NT2/D1 (cell line): ENCODE results near the gene PLSCR5.

Experiments
- SUZ12 ChIP-seq: IDR thresholded peaks from 2 replicates; pipeline ENCODE4 v1.6.1; 2011; ENCODE audit not compliant: insufficient read length, insufficient read depth; ENCODE audit errors: extremely low read depth
- YY1 ChIP-seq: IDR thresholded peaks from 2 replicates; pipeline ENCODE4 v1.6.1; 2011; ENCODE audit not compliant: insufficient read length, insufficient read depth
- ZNF274 ChIP-seq: IDR thresholded peaks from 2 replicates; pipeline ENCODE4 v1.6.1; 2011; ENCODE audit warnings: mild to moderate bottlenecking, low read depth, low read length

DNA sequence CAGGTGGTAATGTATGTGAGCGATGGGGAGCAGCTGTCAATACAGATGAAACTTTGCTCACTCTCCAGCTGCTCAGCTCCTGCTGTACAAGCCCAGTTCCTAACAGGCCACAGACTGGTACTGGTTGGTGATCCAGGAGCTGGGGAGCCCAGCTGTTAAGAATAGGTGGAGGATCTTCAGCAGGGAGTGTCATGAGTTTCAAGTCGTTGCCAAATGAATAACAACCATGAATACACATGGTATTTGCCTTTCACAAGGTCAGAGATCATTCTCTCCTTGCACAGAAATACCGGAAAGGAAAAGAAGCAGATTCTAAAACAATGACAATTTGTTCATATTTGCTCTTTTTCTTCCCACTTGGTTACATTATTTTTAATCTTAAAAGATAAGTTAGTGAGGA, 65.8 kb downstream of the PLSCR5 start:
- no peak for TF ChIP-seq YY1
- no peak for TF ChIP-seq SUZ12
- no peak for TF ChIP-seq ZNF274
